K562 (cell line): Measurements from ENCODE around the gene IQGAP3.

ENCODE experiments used
- ZBTB11 ChIP-seq, 3 experiments: fragments of 200-800 bp in 1 of 3; fragments of 250-450 bp in 1 of 3; fragments of 450-650 bp in 1 of 3; sonication (Bioruptor Pico) in 1 of 3; sonication (Bioruptor generic) in 1 of 3; formaldehyde crosslinking in 1 of 3; IDR thresholded peaks; 2 replicates each; pipeline versions ENCODE4 v1.6.1 to v1.8.0; 2016 to 2022; ENCODE audit warnings: mild to moderate bottlenecking in 2 of 3, missing genetic modification characterization in 2 of 3, missing compliant biosample characterization in 1 of 3, moderate library complexity in 1 of 3
- ZNF274 ChIP-seq: IDR thresholded peaks from 2 replicates; pipeline ENCODE4 v1.6.1; 2011; ENCODE audit warnings: low read depth, mild to moderate bottlenecking, low read length, moderate library complexity, borderline replicate concordance

GRCh38 chr1:156592910-156593660 is 20.7 kb upstream of the IQGAP3 start:
- TF ChIP-seq ZNF274 (no peak), ZBTB11 (CRISPR knock-in tag; IDR thresholded peaks at IDR 0.05) (no peak)
